Measurements from ENCODE around the gene PTPRN2. TPM values are rescaled to one million over a fixed set of nuclear protein-coding genes. Genes with fewer than 3 reads are reported as not detected.

PTPRN2 gene
- total and polyA plus RNA-seq, 9 of the 15 experiments (the other 6 are each of a cell fraction or from before 2014, with no cell fraction given): not detected

DNA sequence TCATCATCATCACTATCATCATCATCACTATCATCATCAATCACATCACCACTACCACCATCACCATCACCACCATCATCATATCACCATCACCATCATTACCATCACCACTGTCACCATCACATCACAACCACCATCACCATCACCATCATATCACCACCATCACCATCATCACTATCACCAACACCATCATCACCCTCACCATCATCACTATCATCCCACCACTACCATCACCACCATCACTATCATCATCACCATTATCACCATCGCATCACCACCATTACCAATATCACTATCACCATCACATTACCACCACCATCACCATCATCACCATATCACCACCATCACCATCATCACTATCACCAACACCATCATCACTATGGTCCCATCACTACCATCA, 539.1 kb downstream of the PTPRN2 start (continued):
- TF ChIP-seq ELF4 (CRISPR knock-in tag; IDR thresholded peaks at IDR 0.05) (peak; percentile 83; the same call in 1 of the 2 replicates), NR2C2 (CRISPR knock-in tag; IDR thresholded peaks at IDR 0.05) (no peak), NR2C2 (tag; IDR thresholded peaks at IDR 0.05) (no peak)

DNA sequence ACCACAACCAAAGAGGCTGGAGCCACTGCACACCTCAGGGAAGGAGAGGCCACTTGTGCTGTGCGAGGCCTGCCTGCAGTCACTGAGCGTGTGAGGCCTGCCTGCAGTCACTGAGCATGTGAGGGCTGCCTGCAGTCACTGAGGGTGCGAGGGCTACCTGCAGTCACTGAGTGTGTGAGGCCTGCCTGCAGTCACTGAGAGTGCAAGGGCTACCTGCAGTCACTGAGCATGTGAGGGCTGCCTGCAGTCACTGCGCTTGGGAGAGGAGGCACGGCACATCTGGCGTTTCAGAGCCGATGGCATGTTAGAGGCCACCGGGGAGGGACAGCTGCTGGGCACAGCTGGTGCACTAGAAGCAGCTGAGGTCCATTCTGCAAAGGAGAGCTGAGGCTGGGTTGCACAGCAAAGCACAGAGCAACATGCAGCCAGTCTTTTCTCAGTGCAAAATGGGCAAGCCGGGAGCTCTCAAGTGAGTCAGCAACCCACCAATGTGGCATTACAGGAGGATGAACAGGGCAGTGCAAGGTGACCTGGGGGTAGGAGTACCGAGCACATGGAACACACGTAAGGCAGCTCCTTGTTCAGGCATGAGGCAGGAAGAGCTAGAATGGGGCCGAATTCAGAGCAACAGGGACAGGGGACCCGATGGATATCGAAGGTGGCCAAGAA, 540.1 kb downstream of the PTPRN2 start:
- Histone ChIP-seq H3K9me1 (ENCODE audit: control insufficient read depth, insufficient read depth, low read length) (no peaks in the 10 kb centered on the region), H3K9me3 (replicated peaks; ENCODE audit: control insufficient read depth, insufficient read depth, low read depth, low read length) (no peaks in the 10 kb centered on the region; the same call in 1 of the 2 replicates), H3K4me2 (ENCODE audit: insufficient read depth, low read length) (no peak overlapping the region), H3K27me3 (ENCODE audit: control insufficient read depth in 2 of 2, insufficient read depth in 2 of 2, low read length in 2 of 2) (peaks cover 6 to 34% of the 10 kb centered on the region in 2 experiments; a peak in 3 of 5 replicates), H3K79me2 (ENCODE audit: control insufficient read depth, insufficient read depth, low read length) (no peaks in the 10 kb centered on the region), H3K4me1 (replicated peaks in 1 of 2; ENCODE audit: control insufficient read depth in 2 of 2, insufficient read depth in 2 of 2, low read length in 2 of 2) (no peaks in the 10 kb centered on the region), H3K4me3 (no peak overlapping the region), H4K20me1 (replicated peaks; ENCODE audit: control insufficient read depth, insufficient read depth, low read length) (no peaks in the 10 kb centered on the region), H2AFZ (ENCODE audit: low read depth, low read length) (no peak overlapping the region), H3K27ac (ENCODE audit: extremely low read depth, low read depth, low read length) (no peak overlapping the region), H3K9ac (ENCODE audit: insufficient read depth in 1 of 2, low read depth in 2 of 2, low read length in 2 of 2) (no peak overlapping the region), H3K36me3 (ENCODE audit: control insufficient read depth, insufficient read depth, low read length) (no peaks in the 10 kb centered on the region; the same call in 2 of the 3 replicates)
- BruUV-seq (replicated peaks): no TSS peak
- ATAC-seq (no peak), DNase-seq (ENCODE audit: extremely low read depth in 1 of 4, low spot score in 3 of 4) (no peak), FAIRE-seq (no peak)
- under 1% methylated on average over 14 of the region's 14 CpGs for WGBS (ENCODE audit: insufficient coverage, low coverage, missing lambda C conversion rate)
- TF ChIP-seq CXXC5 (CRISPR knock-in tag; IDR thresholded peaks at IDR 0.05) (no peak), RBM15 (IDR thresholded peaks at IDR 0.05; ENCODE audit: insufficient read depth, low read length) (no peak), HDAC2 (IDR thresholded peaks at IDR 0.05) (no peak), HMGN3 (IDR thresholded peaks at IDR 0.05; ENCODE audit: borderline replicate concordance, extremely low read depth, insufficient read length, low read depth, low read length) (no peak), TSC22D4 (tag; IDR thresholded peaks at IDR 0.05) (no peak), NCOA1 (IDR thresholded peaks at IDR 0.05; ENCODE audit: low read depth) (no peak), SLC30A9 (CRISPR knock-in tag; IDR thresholded peaks at IDR 0.05) (no peak), CBX5 (IDR thresholded peaks at IDR 0.05; ENCODE audit: borderline replicate concordance, low read depth) (no peak)
- TF ChIP-seq, protein P1, sequence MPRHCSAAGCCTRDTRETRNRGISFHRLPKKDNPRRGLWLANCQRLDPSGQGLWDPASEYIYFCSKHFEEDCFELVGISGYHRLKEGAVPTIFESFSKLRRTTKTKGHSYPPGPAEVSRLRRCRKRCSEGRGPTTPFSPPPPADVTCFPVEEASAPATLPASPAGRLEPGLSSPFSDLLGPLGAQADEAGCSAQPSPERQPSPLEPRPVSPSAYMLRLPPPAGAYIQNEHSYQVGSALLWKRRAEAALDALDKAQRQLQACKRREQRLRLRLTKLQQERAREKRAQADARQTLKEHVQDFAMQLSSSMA (CRISPR knock-in tag; IDR thresholded peaks at IDR 0.05): no peak
- TF ChIP-seq, protein P2, sequence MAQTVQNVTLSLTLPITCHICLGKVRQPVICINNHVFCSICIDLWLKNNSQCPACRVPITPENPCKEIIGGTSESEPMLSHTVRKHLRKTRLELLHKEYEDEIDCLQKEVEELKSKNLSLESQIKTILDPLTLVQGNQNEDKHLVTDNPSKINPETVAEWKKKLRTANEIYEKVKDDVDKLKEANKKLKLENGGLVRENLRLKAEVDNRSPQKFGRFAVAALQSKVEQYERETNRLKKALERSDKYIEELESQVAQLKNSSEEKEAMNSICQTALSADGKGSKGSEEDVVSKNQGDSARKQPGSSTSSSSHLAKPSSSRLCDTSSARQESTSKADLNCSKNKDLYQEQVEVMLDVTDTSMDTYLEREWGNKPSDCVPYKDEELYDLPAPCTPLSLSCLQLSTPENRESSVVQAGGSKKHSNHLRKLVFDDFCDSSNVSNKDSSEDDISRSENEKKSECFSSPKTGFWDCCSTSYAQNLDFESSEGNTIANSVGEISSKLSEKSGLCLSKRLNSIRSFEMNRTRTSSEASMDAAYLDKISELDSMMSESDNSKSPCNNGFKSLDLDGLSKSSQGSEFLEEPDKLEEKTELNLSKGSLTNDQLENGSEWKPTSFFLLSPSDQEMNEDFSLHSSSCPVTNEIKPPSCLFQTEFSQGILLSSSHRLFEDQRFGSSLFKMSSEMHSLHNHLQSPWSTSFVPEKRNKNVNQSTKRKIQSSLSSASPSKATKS (CRISPR knock-in tag; IDR thresholded peaks at IDR 0.05): no peak
- TF ChIP-seq, protein P3, sequence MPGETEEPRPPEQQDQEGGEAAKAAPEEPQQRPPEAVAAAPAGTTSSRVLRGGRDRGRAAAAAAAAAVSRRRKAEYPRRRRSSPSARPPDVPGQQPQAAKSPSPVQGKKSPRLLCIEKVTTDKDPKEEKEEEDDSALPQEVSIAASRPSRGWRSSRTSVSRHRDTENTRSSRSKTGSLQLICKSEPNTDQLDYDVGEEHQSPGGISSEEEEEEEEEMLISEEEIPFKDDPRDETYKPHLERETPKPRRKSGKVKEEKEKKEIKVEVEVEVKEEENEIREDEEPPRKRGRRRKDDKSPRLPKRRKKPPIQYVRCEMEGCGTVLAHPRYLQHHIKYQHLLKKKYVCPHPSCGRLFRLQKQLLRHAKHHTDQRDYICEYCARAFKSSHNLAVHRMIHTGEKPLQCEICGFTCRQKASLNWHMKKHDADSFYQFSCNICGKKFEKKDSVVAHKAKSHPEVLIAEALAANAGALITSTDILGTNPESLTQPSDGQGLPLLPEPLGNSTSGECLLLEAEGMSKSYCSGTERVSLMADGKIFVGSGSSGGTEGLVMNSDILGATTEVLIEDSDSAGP (CRISPR knock-in tag; IDR thresholded peaks at IDR 0.05): no peak
- POLR2A ChIA-PET: interaction anchor here (0.6 kb wide), 2 partner anchors 10 to 573 kb away, joined by 3 read pairs; no protein-coding TSS in a partner anchor
- intact Hi-C loops (cut with micrococcal nuclease) (no loop called here), in situ Hi-C loops (cut with MboI) (no loop called here)
- CTCF ChIA-PET (ENCODE audit: low intra/inter-chr PET ratio): no interaction called here
